AG09319 (cell line): Measurements from ENCODE around the gene STRADA.

Experiments used
- DNase-seq: peaks from one replicate; pipeline ENCODE4 v3.0.0-alpha.2; 2010; ENCODE audit warnings: low read depth; ENCODE audit errors: extremely low read depth
- CTCF ChIP-seq: IDR thresholded peaks from 2 replicates; pipeline ENCODE4 v1.5.1; 2011; ENCODE audit warnings: low read depth, mild to moderate bottlenecking, inconsistent platforms, low read length, moderate library complexity

STRADA gene

DNA sequence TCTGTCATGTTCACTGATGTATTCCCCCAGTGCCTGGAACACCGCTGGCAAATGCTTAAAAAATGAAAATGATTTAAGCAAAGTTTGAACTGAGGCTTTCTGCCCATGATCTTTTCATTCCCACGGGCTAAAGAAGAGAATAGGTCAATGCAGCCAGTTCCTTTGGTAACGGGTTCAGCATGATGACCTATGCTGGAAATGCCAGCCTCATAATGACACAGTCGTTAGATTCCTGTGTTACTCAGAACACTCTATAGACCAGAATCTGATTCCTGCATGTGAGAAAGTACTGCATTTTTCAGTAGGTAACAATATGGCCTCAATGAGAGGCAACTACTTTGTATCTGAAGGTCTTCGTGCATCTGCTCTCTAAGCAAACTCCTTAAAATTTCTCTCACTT, 22.6 kb downstream of the STRADA start:
- no peak for TF ChIP-seq CTCF
- DNase-seq = no peak

DNA sequence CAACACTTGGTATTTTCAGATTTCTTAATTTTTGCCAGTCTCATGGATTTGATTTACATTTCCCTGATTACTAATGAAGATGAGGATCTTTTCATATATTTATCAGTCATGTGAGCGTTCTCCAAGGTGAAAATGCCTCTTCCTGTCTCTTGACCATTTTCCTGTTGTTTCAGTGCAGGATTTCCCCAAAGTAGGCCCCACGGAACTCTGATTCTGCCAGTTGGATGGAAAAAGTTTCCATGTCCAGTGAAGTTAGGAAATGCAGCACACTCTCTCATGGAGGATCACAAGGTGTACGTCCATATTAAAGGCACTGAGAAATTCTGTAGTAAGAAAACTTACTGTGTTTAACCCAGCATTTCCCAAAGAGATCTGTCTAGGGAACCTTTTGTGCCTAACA, 25.2 kb downstream of the STRADA start:
- no peak for DNase-seq
- TF ChIP-seq CTCF = no peak

DNA sequence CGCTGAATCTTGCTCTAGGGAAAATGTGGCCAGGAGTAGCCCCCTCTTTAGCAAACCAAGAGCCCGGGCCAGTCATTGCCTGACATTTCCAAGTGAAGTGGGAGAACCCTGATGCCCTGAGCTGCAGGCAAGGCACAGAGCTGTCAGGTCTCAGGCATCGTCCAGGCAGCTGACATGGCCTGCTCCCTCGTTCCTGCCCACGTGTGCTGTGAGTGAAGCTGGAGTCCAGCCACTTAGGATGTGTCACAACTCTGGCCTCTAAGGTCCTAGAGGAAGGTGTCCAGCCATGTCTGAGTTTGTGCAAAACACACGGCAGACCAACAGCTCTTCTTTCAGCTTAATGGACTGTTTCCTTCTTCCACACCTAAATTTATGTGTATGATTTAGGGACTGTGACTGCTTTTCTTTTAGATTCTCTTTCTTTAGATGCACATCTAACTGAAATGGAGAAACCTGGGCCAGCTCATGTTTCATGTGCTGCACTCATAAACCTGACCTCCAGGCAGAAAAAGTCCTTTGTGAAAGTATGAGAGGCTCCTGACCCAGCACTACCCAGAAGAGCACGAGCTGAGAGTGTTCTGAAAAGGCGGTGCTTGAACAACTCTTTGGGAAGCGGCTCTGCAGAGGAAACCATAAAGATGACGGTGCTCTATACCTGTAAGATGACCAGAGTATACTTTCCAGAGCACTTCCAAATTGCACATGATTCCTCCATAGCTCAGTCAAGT, 26.9 kb downstream of the STRADA start:
- DNase-seq = no peak
- TF ChIP-seq CTCF = no peak

GRCh38 chr17:63709110-63709509, 32.5 kb downstream of the STRADA start:
- DNase-seq = no peak
- no peak for TF ChIP-seq CTCF

- TF ChIP-seq CTCF = no peak
- no peak for DNase-seq
These were observed 34.4 kb downstream of the STRADA start for GRCh38 chr17:63707151-63707550.

GRCh38 chr17:63706336-63707082, 35.1 kb downstream of the STRADA start:
- no peak for DNase-seq
- no peak for TF ChIP-seq CTCF

GRCh38 chr17:63705657-63706056, 35.9 kb downstream of the STRADA start:
- no peak for DNase-seq
- TF ChIP-seq CTCF = no peak
